Head of caudate nucleus (tissue), 42 donors: ENCODE results near the gene MIDN.

Experiments used
- DNase-seq, 42 donors: peaks; one replicate each; pipeline versions ENCODE4 v3.0.0 to v3.0.0-alpha.2; 2020 to 2021; ENCODE audit warnings: mixed read lengths in 7 of 42
- intact Hi-C: fragments of 100-400 bp; cut with DNase I; formaldehyde crosslinking; loops from one replicate; pipeline ENCODE4 v1.15.0; 2022

MIDN gene

GRCh38 chr19:1229924-1230782 lies 18.2 kb upstream of the MIDN start:
- no peak for DNase-seq
- intact Hi-C loops = no loop called here

GRCh38 chr19:1230783-1231489 lies 17.4 kb upstream of the MIDN start:
- intact Hi-C loops = no loop called here
- DNase-seq = peak in 2 of 42 donors; percentile 22 to 25

GRCh38 chr19:1231729-1232637 lies 16.4 kb upstream of the MIDN start:
- peak in 1 of 42 donors; percentile 8 for DNase-seq
- intact Hi-C loops = no loop called here

- peak in 2 of 42 donors; percentile 20 to 50 for DNase-seq
- intact Hi-C loops = no loop called here
Observed at GRCh38 chr19:1232652-1233072, 15.7 kb upstream of the MIDN start.

- intact Hi-C loops = no loop called here
Observed at GRCh38 chr19:1233115-1233667, 15.2 kb upstream of the MIDN start.

GRCh38 chr19:1234051-1234954 lies 14.1 kb upstream of the MIDN start:
- intact Hi-C loops = no loop called here

More at GRCh38 chr19:1233115-1233667, 15.2 kb upstream of the MIDN start:
- no peak for DNase-seq

GRCh38 chr19:1234955-1235380 lies 13.4 kb upstream of the MIDN start:
- intact Hi-C loops = no loop called here
- no peak for DNase-seq

More at GRCh38 chr19:1234051-1234954, 14.1 kb upstream of the MIDN start:
- no peak for DNase-seq

GRCh38 chr19:1235625-1236538 lies 12.5 kb upstream of the MIDN start:
- peak in 6 of 42 donors; percentile 32 to 74 (median 56) for DNase-seq
- intact Hi-C loops = no loop called here

- intact Hi-C loops = no loop called here
- peak in 31 of 42 donors; percentile 58 to 87 (median 70) for DNase-seq
Observed at GRCh38 chr19:1236576-1236975, 11.8 kb upstream of the MIDN start.

- DNase-seq = peak in 11 of 42 donors; percentile 28 to 75 (median 54)
- intact Hi-C loops = no loop called here
Observed at GRCh38 chr19:1237027-1237659, 11.2 kb upstream of the MIDN start.

- peak in 22 of 42 donors; percentile 55 to 84 (median 72) for DNase-seq
- intact Hi-C loops = no loop called here
Observed at GRCh38 chr19:1237754-1238368, 10.5 kb upstream of the MIDN start, which contains the start of gene CBARP. CBARP (minus strand) TSS chr19:1238005; CDS start chr19:1236100, 1,905 bp downstream.

- intact Hi-C loops = no loop called here
- DNase-seq = peak in 3 of 42 donors; percentile 7 to 44 (median 15)
Observed at GRCh38 chr19:1238369-1239303, 9.7 kb upstream of the MIDN start.

GRCh38 chr19:1239420-1239795 lies 9.0 kb upstream of the MIDN start:
- DNase-seq = peak in 3 of 42 donors; percentile 27 to 59 (median 28)
- intact Hi-C loops = no loop called here
